OCI-LY1 (cell line): ENCODE results near the gene AEBP1.

Experiments used
- H2AFZ ChIP-seq: fragments of 200-600 bp; sonication (generic), shearing (Covaris generic); 2 replicates; pipeline ENCODE4 v1.6.0; 2014; ENCODE audit warnings: antibody characterized with exemption, mild to moderate bottlenecking, low read length
- H3F3A ChIP-seq: fragments of 200-600 bp; sonication (generic), shearing (Covaris generic); 2 replicates; pipeline ENCODE4 v1.6.0; 2014; ENCODE audit warnings: mild to moderate bottlenecking, antibody characterized with exemption, low read length, moderate library complexity; ENCODE audit not compliant: insufficient read depth
- H3K27ac ChIP-seq: fragments of 200-600 bp; sonication (generic); 2 replicates; pipeline ENCODE4 v1.5.1; 2014; ENCODE audit warnings: low read length, mixed run types, mild to moderate bottlenecking, low read depth; ENCODE audit not compliant: poor library complexity, severe bottlenecking
- H3K27me3 ChIP-seq: fragments of 200-600 bp; sonication (generic); 2 replicates; pipeline ENCODE4 v1.6.0; 2014; ENCODE audit warnings: antibody characterized with exemption, mild to moderate bottlenecking, low read length, moderate library complexity; ENCODE audit not compliant: insufficient read depth
- H3K36me3 ChIP-seq: fragments of 200-600 bp; sonication (generic); 2 replicates; pipeline ENCODE4 v1.6.1; 2014; ENCODE audit warnings: mild to moderate bottlenecking, antibody characterized with exemption, low read length, moderate library complexity, mixed read lengths; ENCODE audit not compliant: insufficient read depth
- H3K4me1 ChIP-seq: fragments of 200-600 bp; sonication (generic); 2 replicates; pipeline ENCODE4 v1.5.1; 2014; ENCODE audit warnings: mild to moderate bottlenecking, low read length, moderate library complexity; ENCODE audit not compliant: insufficient read depth, severe bottlenecking
- H3K4me2 ChIP-seq: fragments of 200-600 bp; sonication (generic), shearing (Covaris generic); 2 replicates; pipeline ENCODE4 v1.6.1; 2014; ENCODE audit warnings: low read length
- H3K4me3 ChIP-seq: fragments of 200-600 bp; sonication (generic); 2 replicates; pipeline ENCODE4 v1.5.1; 2014; ENCODE audit warnings: low read length, low read depth, mild to moderate bottlenecking, mixed read lengths; ENCODE audit not compliant: poor library complexity, severe bottlenecking
- H3K79me2 ChIP-seq: fragments of 200-600 bp; shearing (Covaris generic); 2 replicates; pipeline ENCODE4 v1.6.1; 2016; ENCODE audit warnings: mixed run types, low read length, mixed read lengths; ENCODE audit not compliant: insufficient read depth
- H3K9ac ChIP-seq: fragments of 200-600 bp; sonication (generic), shearing (Covaris generic); 2 replicates; pipeline ENCODE4 v1.6.1; 2014; ENCODE audit warnings: mild to moderate bottlenecking, low read length, mixed read lengths
- H3K9me2 ChIP-seq: fragments of 200-600 bp; sonication (generic), shearing (Covaris generic); 2 replicates; pipeline ENCODE4 v1.6.1; 2014; ENCODE audit warnings: low read depth, mild to moderate bottlenecking, low read length, mixed read lengths
- H3K9me3 ChIP-seq: fragments of 200-600 bp; shearing (Covaris generic); 2 replicates; pipeline ENCODE4 v1.6.1; 2014; ENCODE audit warnings: low read length, mixed read lengths
- H4K20me1 ChIP-seq: fragments of 200-600 bp; sonication (generic), shearing (Covaris generic); 2 replicates; pipeline ENCODE4 v1.6.0; 2016; ENCODE audit warnings: mild to moderate bottlenecking, low read length; ENCODE audit not compliant: insufficient read depth
- EZH2 ChIP-seq: fragments of 200-600 bp; sonication (generic), shearing (Covaris generic); IDR thresholded peaks from 2 replicates; pipeline ENCODE4 v1.8.0; 2017; ENCODE audit warnings: borderline replicate concordance, mixed run types, mild to moderate bottlenecking, antibody characterized with exemption, low read length, moderate library complexity, mixed read lengths
- TF ChIP-seq, protein P1 (sequence below): fragments of 200-600 bp; sonication (generic), shearing (Covaris generic); IDR thresholded peaks from 2 replicates; pipeline ENCODE4 v1.5.1; 2017; ENCODE audit warnings: mild to moderate bottlenecking, antibody characterized with exemption, low read length, moderate library complexity, mixed read lengths

Gene AEBP1

DNA sequence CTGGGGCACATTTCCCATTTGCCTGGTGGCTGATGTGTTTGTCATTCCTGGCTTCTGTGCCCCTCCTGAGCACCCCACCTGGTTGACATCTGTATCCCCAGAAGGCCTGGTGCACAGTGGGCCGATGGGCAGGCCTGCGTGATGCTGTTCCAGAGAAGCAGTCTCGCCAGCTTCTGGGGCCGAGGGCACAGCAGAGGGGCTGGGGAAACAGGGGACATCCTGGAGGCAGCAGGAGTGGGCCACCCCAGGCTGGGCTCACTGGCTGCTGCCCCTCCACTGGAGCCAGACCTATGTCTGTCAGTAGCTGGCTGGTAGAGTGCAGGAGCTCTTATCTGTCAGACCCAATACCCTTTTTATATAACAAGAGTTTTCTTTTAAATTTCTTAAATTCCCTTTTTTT is 37.9 kb downstream of the AEBP1 start:
- no peak overlapping the region for H3K4me3 ChIP-seq
- TF ChIP-seq, protein P1, sequence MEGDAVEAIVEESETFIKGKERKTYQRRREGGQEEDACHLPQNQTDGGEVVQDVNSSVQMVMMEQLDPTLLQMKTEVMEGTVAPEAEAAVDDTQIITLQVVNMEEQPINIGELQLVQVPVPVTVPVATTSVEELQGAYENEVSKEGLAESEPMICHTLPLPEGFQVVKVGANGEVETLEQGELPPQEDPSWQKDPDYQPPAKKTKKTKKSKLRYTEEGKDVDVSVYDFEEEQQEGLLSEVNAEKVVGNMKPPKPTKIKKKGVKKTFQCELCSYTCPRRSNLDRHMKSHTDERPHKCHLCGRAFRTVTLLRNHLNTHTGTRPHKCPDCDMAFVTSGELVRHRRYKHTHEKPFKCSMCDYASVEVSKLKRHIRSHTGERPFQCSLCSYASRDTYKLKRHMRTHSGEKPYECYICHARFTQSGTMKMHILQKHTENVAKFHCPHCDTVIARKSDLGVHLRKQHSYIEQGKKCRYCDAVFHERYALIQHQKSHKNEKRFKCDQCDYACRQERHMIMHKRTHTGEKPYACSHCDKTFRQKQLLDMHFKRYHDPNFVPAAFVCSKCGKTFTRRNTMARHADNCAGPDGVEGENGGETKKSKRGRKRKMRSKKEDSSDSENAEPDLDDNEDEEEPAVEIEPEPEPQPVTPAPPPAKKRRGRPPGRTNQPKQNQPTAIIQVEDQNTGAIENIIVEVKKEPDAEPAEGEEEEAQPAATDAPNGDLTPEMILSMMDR: no peak
- no peak for TF ChIP-seq EZH2
- H3K27me3 ChIP-seq: no peaks in the 10 kb centered on the region; the same call in 1 of the 2 replicates
- no peaks in the 10 kb centered on the region for H3K79me2 ChIP-seq
- no peaks in the 10 kb centered on the region for H3K9me3 ChIP-seq
- no peaks in the 10 kb centered on the region for H4K20me1 ChIP-seq
- H3F3A ChIP-seq: no peaks in the 10 kb centered on the region
- H3K27ac ChIP-seq: no peak overlapping the region
- H3K9ac ChIP-seq: no peak overlapping the region
- no peak overlapping the region for H3K4me2 ChIP-seq
- no peak overlapping the region for H2AFZ ChIP-seq
- H3K9me2 ChIP-seq: no peaks in the 10 kb centered on the region
- no peaks in the 10 kb centered on the region for H3K36me3 ChIP-seq
- no peaks in the 10 kb centered on the region for H3K4me1 ChIP-seq

- TF ChIP-seq EZH2: no peak
- TF ChIP-seq, protein P1: no peak
- no peaks in the 10 kb centered on the region; the same call in 1 of the 2 replicates for H3K27me3 ChIP-seq
- no peak overlapping the region for H3K4me2 ChIP-seq
- no peak overlapping the region for H3K27ac ChIP-seq
- H3K36me3 ChIP-seq: no peaks in the 10 kb centered on the region
- H3K9me2 ChIP-seq: no peaks in the 10 kb centered on the region
- H3K79me2 ChIP-seq: no peaks in the 10 kb centered on the region
- no peak overlapping the region for H2AFZ ChIP-seq
- no peaks in the 10 kb centered on the region for H3K9me3 ChIP-seq
- H3K9ac ChIP-seq: no peak overlapping the region
- no peaks in the 10 kb centered on the region for H3F3A ChIP-seq
- no peak overlapping the region for H3K4me3 ChIP-seq
- no peaks in the 10 kb centered on the region for H4K20me1 ChIP-seq
- no peaks in the 10 kb centered on the region for H3K4me1 ChIP-seq
Measured at GRCh38 chr7:44143646-44144250, 39.6 kb downstream of the AEBP1 start.

- Histone ChIP-seq H3K9me3 (no peaks in the 10 kb centered on the region), H3K4me2 (no peak overlapping the region), H3K27me3 (no peaks in the 10 kb centered on the region), H3K36me3 (no peaks in the 10 kb centered on the region), H3K9me2 (no peaks in the 10 kb centered on the region), H3K79me2 (no peaks in the 10 kb centered on the region), H3K27ac (no peak overlapping the region), H2AFZ (no peak overlapping the region), H3K4me3 (no peak overlapping the region), H4K20me1 (no peaks in the 10 kb centered on the region), H3K9ac (no peak overlapping the region), H3F3A (no peaks in the 10 kb centered on the region), H3K4me1 (no peaks in the 10 kb centered on the region)
- TF ChIP-seq, protein P1: no peak
- no peak for TF ChIP-seq EZH2
Measured at GRCh38 chr7:44144426-44144967, 40.4 kb downstream of the AEBP1 start.
